ENCODE data around the gene KANSL1. TPM values are rescaled to one million over a fixed set of nuclear protein-coding genes. Genes with fewer than 3 reads are reported as not detected.

The KANSL1 gene
- total and polyA plus RNA-seq, 4 donors, result 16.2 to 189 (median 47.4) TPM

DNA sequence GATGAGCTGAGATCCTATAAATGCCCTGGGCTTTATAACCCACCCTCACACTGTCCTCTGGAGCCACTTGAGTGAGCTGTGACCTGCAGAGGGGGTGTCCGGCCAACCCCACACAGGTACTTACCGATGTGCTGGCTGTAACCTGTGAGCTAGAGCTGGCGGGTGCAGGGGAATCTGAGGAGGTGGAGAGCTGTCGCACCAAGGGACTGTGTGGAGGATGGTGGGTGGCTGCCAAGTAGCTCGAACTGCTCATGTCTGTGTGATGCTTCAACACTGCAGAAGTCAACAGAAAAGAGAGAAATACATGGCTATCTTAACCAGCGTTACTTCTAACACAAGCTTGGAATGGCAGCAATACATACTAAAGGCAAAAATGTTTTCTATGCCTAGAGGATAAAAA lies 154.8 kb downstream of the KANSL1 start:
- Histone ChIP-seq H3K36me3 (ENCODE audit: control insufficient read depth in 4 of 4, insufficient read depth in 4 of 4, low read length in 4 of 4) (peaks cover 35 to 64% (median 44%) of the 10 kb centered on the region in 4 donors), H3K27ac (ENCODE audit: low read depth in 1 of 2, low read length in 1 of 2) (no peak overlapping the region), H3K27me3 (ENCODE audit: control insufficient read depth in 3 of 3, insufficient read depth in 3 of 3, low read length in 2 of 3) (no peaks in the 10 kb centered on the region), H3K4me1 (ENCODE audit: control insufficient read depth in 5 of 5, insufficient read depth in 5 of 5, low read length in 5 of 5) (peaks cover 0 to 2% (median 0%) of the 10 kb centered on the region in 5 donors), H3K9ac (ENCODE audit: insufficient read depth in 1 of 2, low read length in 2 of 2) (no peak overlapping the region), H3K4me3 (no peak overlapping the region), H3K9me3 (ENCODE audit: control insufficient read depth in 4 of 4, insufficient read depth in 3 of 4, low read length in 3 of 4) (no peaks in the 10 kb centered on the region)
- no peak for DNase-seq
- ATAC-seq (ENCODE audit: insufficient read depth, low FRiP score), result no peak
- 91 to 95% methylated on average over 6 of the region's 6 CpGs for WGBS, 2 donors
- TF ChIP-seq CTCF (IDR thresholded peaks at IDR 0.05; ENCODE audit: control extremely low read depth, extremely low read depth), result no peak

GRCh38 chr17:46037722-46038255 lies 155.4 kb downstream of the KANSL1 start:
- ATAC-seq (ENCODE audit: insufficient read depth, low FRiP score) (no peak), DNase-seq (no peak)
- Histone ChIP-seq H3K4me3 (no peak overlapping the region), H3K36me3 (ENCODE audit: control insufficient read depth in 4 of 4, insufficient read depth in 4 of 4, low read length in 4 of 4) (peaks cover 40 to 65% (median 50%) of the 10 kb centered on the region in 4 donors), H3K27ac (ENCODE audit: low read depth in 1 of 2, low read length in 1 of 2) (no peak overlapping the region), H3K9me3 (ENCODE audit: control insufficient read depth in 4 of 4, insufficient read depth in 3 of 4, low read length in 3 of 4) (no peaks in the 10 kb centered on the region), H3K9ac (ENCODE audit: insufficient read depth in 1 of 2, low read length in 2 of 2) (no peak overlapping the region), H3K4me1 (ENCODE audit: control insufficient read depth in 5 of 5, insufficient read depth in 5 of 5, low read length in 5 of 5) (peaks cover 0 to 2% (median 0%) of the 10 kb centered on the region in 5 donors), H3K27me3 (ENCODE audit: control insufficient read depth in 3 of 3, insufficient read depth in 3 of 3, low read length in 2 of 3) (no peaks in the 10 kb centered on the region)
- no peak for TF ChIP-seq CTCF (IDR thresholded peaks at IDR 0.05; ENCODE audit: control extremely low read depth, extremely low read depth)
- WGBS, 2 donors, result 71 to 83% methylated on average over 4 of the region's 4 CpGs

DNA sequence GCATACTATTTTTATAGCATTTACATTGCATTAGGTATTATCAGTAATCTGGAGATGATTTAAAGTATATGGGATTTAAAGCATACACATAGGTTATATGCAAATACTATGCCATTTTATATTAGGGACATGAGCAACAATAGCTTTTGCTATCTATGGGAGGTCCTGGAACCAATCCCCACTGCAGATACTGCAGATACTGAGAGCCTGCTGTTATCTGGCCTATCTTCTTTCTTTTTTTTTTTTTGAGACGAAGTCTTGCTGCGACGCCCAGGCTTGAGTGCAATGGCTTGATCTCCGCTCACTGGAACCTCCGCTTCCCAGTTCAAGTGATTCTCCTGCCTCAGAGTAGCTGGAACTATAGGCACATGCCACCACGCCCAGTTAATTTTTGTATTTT lies 156.7 kb downstream of the KANSL1 start:
- TF ChIP-seq CTCF (IDR thresholded peaks at IDR 0.05; ENCODE audit: control extremely low read depth, extremely low read depth), result no peak
- DNase-seq (no peak), ATAC-seq (ENCODE audit: insufficient read depth, low FRiP score) (no peak)
- H3K4me3 ChIP-seq, result no peak overlapping the region
- H3K9me3 ChIP-seq (ENCODE audit: control insufficient read depth in 4 of 4, insufficient read depth in 3 of 4, low read length in 3 of 4), result no peaks in the 10 kb centered on the region
- WGBS, 2 donors, result 96 to 98% methylated on average over 6 of the region's 6 CpGs
- H3K27me3 ChIP-seq (ENCODE audit: control insufficient read depth in 3 of 3, insufficient read depth in 3 of 3, low read length in 2 of 3), result no peaks in the 10 kb centered on the region
- peaks cover 0 to 2% (median 0%) of the 10 kb centered on the region in 5 donors for H3K4me1 ChIP-seq (ENCODE audit: control insufficient read depth in 5 of 5, insufficient read depth in 5 of 5, low read length in 5 of 5)
- no peak overlapping the region for H3K27ac ChIP-seq (ENCODE audit: low read depth in 1 of 2, low read length in 1 of 2)
- no peak overlapping the region for H3K9ac ChIP-seq (ENCODE audit: insufficient read depth in 1 of 2, low read length in 2 of 2)
- H3K36me3 ChIP-seq (ENCODE audit: control insufficient read depth in 4 of 4, insufficient read depth in 4 of 4, low read length in 4 of 4), result peaks cover 52 to 69% (median 59%) of the 10 kb centered on the region in 4 donors
